Measurements from ENCODE around the gene MALSU1.

DNA sequence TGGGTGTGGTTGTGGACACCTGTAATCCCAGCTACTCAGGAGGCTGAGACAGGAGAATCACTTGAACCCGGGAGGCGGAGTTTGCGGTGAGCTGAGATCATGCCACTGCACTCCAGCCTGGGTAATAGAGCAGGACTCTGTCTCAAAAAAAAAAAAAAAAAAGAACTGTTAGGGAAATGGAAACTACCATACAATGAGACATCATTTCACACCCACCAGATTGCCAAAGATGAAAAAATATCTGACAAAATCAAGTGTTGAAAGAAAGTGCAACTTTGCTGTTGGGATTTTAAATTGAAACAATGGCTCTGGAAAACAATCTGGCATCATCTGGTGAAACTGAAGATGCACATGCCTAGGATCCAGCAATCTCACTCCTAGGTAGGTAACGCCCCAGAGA, 16.1 kb upstream of the MALSU1 start:
- no peak for TF ChIP-seq POLR2A (IDR thresholded peaks at IDR 0.05)
- TF ChIP-seq CTCF (IDR thresholded peaks at IDR 0.05) = no peak

Data from ovary (tissue), 3 donors.